ENCODE data around the gene CFAP65.

Gene CFAP65, protein sequence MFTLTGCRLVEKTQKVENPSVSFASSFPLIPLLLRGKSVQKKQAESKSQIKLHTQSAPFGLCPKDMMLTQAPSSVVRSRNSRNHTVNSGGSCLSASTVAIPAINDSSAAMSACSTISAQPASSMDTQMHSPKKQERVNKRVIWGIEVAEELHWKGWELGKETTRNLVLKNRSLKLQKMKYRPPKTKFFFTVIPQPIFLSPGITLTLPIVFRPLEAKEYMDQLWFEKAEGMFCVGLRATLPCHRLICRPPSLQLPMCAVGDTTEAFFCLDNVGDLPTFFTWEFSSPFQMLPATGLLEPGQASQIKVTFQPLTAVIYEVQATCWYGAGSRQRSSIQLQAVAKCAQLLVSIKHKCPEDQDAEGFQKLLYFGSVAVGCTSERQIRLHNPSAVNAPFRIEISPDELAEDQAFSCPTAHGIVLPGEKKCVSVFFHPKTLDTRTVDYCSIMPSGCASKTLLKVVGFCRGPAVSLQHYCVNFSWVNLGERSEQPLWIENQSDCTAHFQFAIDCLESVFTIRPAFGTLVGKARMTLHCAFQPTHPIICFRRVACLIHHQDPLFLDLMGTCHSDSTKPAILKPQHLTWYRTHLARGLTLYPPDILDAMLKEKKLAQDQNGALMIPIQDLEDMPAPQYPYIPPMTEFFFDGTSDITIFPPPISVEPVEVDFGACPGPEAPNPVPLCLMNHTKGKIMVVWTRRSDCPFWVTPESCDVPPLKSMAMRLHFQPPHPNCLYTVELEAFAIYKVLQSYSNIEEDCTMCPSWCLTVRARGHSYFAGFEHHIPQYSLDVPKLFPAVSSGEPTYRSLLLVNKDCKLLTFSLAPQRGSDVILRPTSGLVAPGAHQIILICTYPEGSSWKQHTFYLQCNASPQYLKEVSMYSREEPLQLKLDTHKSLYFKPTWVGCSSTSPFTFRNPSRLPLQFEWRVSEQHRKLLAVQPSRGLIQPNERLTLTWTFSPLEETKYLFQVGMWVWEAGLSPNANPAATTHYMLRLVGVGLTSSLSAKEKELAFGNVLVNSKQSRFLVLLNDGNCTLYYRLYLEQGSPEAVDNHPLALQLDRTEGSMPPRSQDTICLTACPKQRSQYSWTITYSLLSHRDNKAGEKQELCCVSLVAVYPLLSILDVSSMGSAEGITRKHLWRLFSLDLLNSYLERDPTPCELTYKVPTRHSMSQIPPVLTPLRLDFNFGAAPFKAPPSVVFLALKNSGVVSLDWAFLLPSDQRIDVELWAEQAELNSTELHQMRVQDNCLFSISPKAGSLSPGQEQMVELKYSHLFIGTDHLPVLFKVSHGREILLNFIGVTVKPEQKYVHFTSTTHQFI (N-terminal part only)

DNA sequence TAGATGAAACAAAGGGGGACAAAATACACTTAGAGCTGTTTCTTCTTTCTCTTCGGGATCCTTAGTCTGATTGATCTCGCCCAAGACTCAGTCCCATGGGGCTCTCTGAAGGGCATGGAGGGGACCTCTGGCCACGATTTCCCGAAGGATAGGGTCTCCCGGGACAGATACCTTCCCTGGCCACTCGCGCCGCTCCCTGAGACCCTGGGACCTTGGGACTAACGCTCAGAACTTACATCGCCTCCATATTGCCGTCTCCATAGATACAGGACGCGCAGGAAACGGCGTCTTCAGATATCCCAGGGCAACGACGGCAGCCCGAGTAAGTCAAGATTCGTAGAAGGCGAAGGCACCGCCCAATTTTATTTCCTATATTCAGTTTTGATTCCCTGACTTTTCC, at the start of gene CFAP65:
TSS of gene CFAP65 (minus strand) at position 265 of the 400 bp plus-strand sequence. CDS start 2,468 bp downstream, outside the sequence.
- Histone ChIP-seq H3K4me3 (ENCODE audit: low read depth in 1 of 2, low read length in 2 of 2) (no peak within 1 kb of the TSS), H3K36me3 (ENCODE audit: insufficient read depth, low read length) (no peaks in the 10 kb centered on the region), H3K27me3 (ENCODE audit: control insufficient read depth in 1 of 2, insufficient read depth in 2 of 2, low read length in 2 of 2) (peaks cover 17 to 20% of the 10 kb centered on the region in 2 donors), H3K9me3 (ENCODE audit: low read length) (no peaks in the 10 kb centered on the region), H3K9ac (ENCODE audit: low read length) (no peak within 1 kb of the TSS), H3K27ac (ENCODE audit: low read depth, low read length) (no peak within 1 kb of the TSS), H3K4me1 (ENCODE audit: insufficient read depth, low read length) (no peaks in the 10 kb centered on the region)

DNA sequence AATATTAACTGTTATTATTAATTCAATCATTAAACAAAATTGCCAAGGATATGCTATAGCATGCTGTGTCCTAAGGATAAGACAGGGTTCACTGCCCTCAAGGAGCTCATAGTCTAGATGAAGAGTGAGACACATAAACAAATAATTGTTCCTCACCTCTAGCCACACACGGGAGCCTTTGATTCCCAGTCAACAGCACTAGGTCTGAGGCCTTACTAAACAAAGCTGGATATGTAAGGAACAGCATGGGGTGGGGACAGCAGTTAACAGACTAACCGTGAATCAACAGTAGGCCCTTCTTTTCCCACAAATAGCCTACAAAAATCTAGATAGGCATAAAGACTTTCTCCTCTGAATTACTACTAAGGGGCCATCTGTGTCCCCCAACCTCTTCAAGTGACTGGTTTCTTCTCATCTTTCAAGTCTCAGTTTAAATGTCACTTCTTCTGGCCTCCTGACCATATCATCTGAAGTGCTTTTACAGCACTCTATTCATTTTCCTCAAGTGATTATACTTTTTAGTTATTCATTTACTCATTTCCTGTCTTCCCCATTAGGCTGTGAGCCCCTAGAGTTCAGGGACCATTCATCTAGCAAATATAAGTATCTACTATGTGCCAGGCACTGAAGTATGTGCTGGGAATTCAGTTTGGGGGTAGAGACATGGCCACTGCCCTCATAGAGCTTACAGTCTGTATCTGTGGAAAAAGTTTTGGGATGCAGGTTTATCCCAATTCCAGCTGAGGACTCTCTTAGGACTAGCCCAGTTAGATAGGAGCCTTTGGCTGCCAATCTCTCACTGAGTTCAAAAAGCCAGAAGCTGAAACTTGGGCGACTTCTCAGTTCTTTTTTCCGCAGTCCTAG, 49.4 kb upstream of the CFAP65 start:
- no peak overlapping the region for H3K9ac ChIP-seq (ENCODE audit: low read length)
- no peaks in the 10 kb centered on the region for H3K27me3 ChIP-seq (ENCODE audit: control insufficient read depth in 1 of 2, insufficient read depth in 2 of 2, low read length in 2 of 2)
- no peak overlapping the region for H3K27ac ChIP-seq (ENCODE audit: low read depth, low read length)
- H3K36me3 ChIP-seq (ENCODE audit: insufficient read depth, low read length), result no peaks in the 10 kb centered on the region
- H3K4me1 ChIP-seq (ENCODE audit: insufficient read depth, low read length), result no peaks in the 10 kb centered on the region
- H3K9me3 ChIP-seq (ENCODE audit: low read length), result no peaks in the 10 kb centered on the region
- no peak overlapping the region for H3K4me3 ChIP-seq (ENCODE audit: low read depth in 1 of 2, low read length in 2 of 2)

DNA sequence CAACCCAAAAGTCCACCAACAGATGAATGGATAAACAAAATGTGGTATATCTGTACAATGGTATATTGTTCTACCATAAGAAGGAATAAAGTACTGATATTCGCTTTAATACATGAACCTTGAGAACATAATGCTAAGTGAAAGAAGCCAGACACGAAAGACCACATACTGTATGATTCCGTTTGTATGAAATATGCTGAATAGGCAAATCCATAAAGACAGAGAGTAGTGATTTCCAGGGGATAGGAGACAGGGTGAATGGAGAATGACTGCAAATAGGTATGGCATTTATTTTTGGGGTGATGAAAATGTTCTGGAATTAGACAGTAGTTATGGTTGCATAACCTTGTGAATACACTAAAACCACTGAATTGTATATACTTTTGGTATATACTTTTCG, 48.0 kb upstream of the CFAP65 start:
- Histone ChIP-seq H3K27ac (ENCODE audit: low read depth, low read length) (no peak overlapping the region), H3K36me3 (ENCODE audit: insufficient read depth, low read length) (no peaks in the 10 kb centered on the region), H3K4me3 (ENCODE audit: low read depth in 1 of 2, low read length in 2 of 2) (no peak overlapping the region), H3K4me1 (ENCODE audit: insufficient read depth, low read length) (no peaks in the 10 kb centered on the region), H3K9ac (ENCODE audit: low read length) (no peak overlapping the region), H3K27me3 (ENCODE audit: control insufficient read depth in 1 of 2, insufficient read depth in 2 of 2, low read length in 2 of 2) (no peaks in the 10 kb centered on the region), H3K9me3 (ENCODE audit: low read length) (no peaks in the 10 kb centered on the region)

DNA sequence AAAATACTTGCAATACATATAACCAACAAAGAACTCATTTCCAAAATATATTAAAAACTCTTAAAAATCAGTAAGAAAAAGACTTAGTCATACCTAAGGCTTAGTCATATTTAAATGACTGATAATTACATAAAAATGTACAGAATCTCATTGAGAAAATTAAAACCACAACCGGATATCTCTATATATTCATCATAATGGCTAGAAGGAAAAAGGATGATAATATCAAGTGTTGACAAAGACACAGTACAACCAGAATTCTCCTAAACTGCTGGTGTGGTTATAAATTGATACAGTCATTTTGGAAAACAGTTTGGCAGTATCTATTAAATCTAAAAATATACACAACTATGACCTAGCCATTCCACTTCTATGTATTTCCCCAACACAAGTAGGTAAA, 46.5 kb upstream of the CFAP65 start:
- Histone ChIP-seq H3K27me3 (ENCODE audit: control insufficient read depth in 1 of 2, insufficient read depth in 2 of 2, low read length in 2 of 2) (no peaks in the 10 kb centered on the region), H3K9me3 (ENCODE audit: low read length) (no peaks in the 10 kb centered on the region), H3K36me3 (ENCODE audit: insufficient read depth, low read length) (no peaks in the 10 kb centered on the region), H3K27ac (ENCODE audit: low read depth, low read length) (no peak overlapping the region), H3K4me1 (ENCODE audit: insufficient read depth, low read length) (no peaks in the 10 kb centered on the region), H3K4me3 (ENCODE audit: low read depth in 1 of 2, low read length in 2 of 2) (no peak overlapping the region), H3K9ac (ENCODE audit: low read length) (no peak overlapping the region)

DNA sequence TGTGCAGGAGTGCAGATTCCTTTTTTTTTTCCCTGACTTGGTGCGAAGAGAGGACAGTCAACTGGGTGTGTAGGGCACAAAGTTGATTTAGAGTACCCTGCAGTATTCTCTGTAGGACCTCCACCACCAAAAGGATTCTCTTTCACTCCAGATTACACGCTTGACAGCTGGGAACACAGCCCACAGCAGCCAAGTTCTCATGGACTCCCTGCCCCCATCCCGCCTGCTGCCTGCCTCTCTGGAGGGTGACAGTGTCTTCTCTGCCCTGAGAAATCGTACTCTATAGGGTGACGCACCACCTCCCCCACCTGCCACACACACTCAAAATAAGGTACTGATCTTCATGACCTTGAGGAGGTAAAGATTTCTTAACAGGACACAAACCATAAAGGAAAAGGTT, 46.0 kb upstream of the CFAP65 start:
- Histone ChIP-seq H3K4me3 (ENCODE audit: low read depth in 1 of 2, low read length in 2 of 2) (no peak overlapping the region), H3K9me3 (ENCODE audit: low read length) (no peaks in the 10 kb centered on the region), H3K27ac (ENCODE audit: low read depth, low read length) (no peak overlapping the region), H3K36me3 (ENCODE audit: insufficient read depth, low read length) (no peaks in the 10 kb centered on the region), H3K9ac (ENCODE audit: low read length) (no peak overlapping the region), H3K27me3 (ENCODE audit: control insufficient read depth in 1 of 2, insufficient read depth in 2 of 2, low read length in 2 of 2) (no peaks in the 10 kb centered on the region), H3K4me1 (ENCODE audit: insufficient read depth, low read length) (no peaks in the 10 kb centered on the region)

DNA sequence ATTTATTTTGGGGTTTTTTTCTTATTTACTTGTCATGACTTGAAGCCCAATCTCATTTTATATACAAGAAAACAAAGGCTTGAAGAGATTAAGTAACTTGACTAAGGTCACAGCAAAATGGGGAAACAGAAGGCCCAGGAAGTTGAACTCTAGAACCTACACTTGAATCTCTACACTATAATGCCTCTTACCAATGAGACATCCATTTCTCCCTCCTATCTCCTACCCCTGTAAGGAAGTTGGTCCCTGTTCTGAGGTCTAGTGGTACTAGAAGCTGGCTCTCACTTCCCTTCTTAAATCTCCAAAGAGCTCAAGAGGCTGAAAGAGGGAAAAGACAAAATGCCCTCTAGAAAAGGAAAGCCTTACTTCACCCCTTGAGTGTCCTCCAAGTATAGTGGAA, 44.9 kb upstream of the CFAP65 start:
- no peaks in the 10 kb centered on the region for H3K9me3 ChIP-seq (ENCODE audit: low read length)
- no peaks in the 10 kb centered on the region for H3K36me3 ChIP-seq (ENCODE audit: insufficient read depth, low read length)
- no peak overlapping the region for H3K4me3 ChIP-seq (ENCODE audit: low read depth in 1 of 2, low read length in 2 of 2)
- no peaks in the 10 kb centered on the region for H3K4me1 ChIP-seq (ENCODE audit: insufficient read depth, low read length)
- no peak overlapping the region for H3K27ac ChIP-seq (ENCODE audit: low read depth, low read length)
- H3K27me3 ChIP-seq (ENCODE audit: control insufficient read depth in 1 of 2, insufficient read depth in 2 of 2, low read length in 2 of 2), result no peaks in the 10 kb centered on the region
- H3K9ac ChIP-seq (ENCODE audit: low read length), result no peak overlapping the region

DNA sequence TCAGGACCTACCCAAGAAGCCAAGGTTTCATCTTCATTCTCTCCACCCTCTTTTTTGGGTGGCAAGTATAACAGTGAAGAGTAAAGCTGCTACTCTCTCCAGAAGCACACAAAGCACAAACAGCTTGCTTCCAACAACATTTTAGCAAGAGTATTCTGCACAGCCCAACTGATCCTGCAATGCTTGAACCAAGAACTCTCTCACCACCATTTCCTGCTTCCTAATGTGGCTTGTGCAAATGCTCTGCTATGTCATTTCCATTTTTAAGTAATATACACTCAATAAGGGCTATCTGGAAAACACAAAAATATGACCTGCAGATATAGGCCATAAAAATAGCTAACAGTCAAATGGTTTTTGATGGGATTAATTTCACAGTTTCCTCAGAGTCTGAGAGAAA, 43.5 kb upstream of the CFAP65 start:
- no peaks in the 10 kb centered on the region for H3K36me3 ChIP-seq (ENCODE audit: insufficient read depth, low read length)
- no peaks in the 10 kb centered on the region for H3K27me3 ChIP-seq (ENCODE audit: control insufficient read depth in 1 of 2, insufficient read depth in 2 of 2, low read length in 2 of 2)
- H3K4me3 ChIP-seq (ENCODE audit: low read depth in 1 of 2, low read length in 2 of 2), result no peak overlapping the region
- no peaks in the 10 kb centered on the region for H3K9me3 ChIP-seq (ENCODE audit: low read length)
- H3K4me1 ChIP-seq (ENCODE audit: insufficient read depth, low read length), result no peaks in the 10 kb centered on the region
- no peak overlapping the region for H3K9ac ChIP-seq (ENCODE audit: low read length)
- H3K27ac ChIP-seq (ENCODE audit: low read depth, low read length), result no peak overlapping the region

DNA sequence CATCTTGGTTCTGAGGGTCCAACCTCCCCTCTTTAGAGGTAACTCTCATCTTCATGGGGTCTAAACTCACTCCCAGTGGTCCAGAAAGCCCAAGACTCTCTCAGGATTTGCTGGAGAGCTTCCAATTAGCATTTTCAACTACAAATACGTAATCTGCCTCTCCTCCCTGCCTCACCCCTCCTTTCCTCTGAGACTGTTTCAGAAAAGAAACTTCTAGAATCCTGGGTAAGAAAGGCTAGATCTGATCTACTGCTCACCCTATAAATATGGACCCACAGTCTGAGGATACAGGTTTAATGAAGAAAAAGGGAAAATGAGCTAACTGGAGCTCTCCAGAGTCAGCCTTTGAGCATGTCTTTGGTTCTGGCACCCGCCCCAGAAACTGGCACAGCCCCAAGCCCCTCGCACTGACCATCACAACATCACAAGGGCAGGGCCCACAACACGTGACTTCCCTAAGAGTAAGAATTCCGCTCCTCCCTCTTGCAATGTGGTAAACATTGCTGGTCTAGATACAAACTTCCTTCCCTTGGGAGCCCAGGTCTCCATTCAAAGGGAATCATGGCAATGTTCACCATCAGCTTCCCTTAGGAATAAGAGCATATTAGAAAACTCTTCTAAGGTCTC, 41.1 kb upstream of the CFAP65 start:
- Histone ChIP-seq H3K9me3 (ENCODE audit: low read length) (no peaks in the 10 kb centered on the region), H3K27ac (ENCODE audit: low read depth, low read length) (no peak overlapping the region), H3K27me3 (ENCODE audit: control insufficient read depth in 1 of 2, insufficient read depth in 2 of 2, low read length in 2 of 2) (no peaks in the 10 kb centered on the region), H3K4me1 (ENCODE audit: insufficient read depth, low read length) (no peaks in the 10 kb centered on the region), H3K9ac (ENCODE audit: low read length) (no peak overlapping the region), H3K36me3 (ENCODE audit: insufficient read depth, low read length) (no peaks in the 10 kb centered on the region), H3K4me3 (ENCODE audit: low read depth in 1 of 2, low read length in 2 of 2) (no peak overlapping the region)

DNA sequence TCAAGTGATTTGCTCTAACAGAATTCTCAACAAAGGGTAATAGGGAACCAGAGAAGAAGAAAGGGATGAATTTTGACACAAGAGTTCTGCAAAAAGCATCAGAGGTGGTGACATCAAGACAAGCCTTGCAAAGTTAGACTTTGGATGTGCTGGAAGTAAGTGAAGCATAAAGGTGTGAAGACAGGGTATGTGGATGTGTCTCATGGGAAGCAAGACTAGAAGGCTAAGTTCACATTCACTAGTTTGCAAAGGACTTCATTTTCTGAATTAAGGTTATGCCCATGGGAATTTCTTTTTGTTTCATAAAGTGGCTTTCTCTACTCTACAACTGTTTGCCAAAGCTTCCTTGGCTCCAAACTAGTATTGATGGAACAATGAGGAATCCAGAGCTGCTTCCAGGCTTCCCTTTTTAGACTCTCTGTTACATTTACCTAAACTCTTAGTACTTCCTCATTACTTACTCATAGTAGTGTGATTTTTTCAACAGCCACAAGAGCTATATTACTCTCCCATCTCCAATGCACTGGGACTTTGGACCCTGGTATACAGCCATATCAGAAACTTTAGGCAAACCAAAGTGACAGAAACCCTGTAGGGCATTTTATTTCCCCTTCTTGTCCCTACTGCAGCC, 40.5 kb upstream of the CFAP65 start:
- H3K9ac ChIP-seq (ENCODE audit: low read length), result no peak overlapping the region

DNA sequence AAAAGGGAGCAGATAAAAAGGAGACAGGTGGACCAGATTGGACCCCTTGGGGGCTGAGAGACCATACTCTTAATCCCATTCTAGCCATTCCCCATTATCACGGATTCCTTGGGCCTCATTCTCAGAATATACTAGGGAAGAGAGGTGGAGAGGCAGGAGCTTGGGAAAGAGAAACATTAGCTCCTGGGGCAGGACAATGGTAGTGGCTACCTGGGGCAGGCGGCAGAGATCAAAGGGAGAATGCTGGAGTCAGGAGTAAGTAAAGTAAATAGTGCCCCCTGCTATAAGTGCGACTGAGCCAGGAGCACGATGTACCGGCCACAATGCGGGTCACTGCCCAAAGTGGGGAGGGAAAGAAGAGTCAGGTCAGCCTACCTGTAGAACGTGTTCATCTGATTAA, 39.8 kb upstream of the CFAP65 start:
- Histone ChIP-seq H3K4me3 (ENCODE audit: low read depth in 1 of 2, low read length in 2 of 2) (no peak overlapping the region), H3K4me1 (ENCODE audit: insufficient read depth, low read length) (no peaks in the 10 kb centered on the region), H3K9me3 (ENCODE audit: low read length) (no peaks in the 10 kb centered on the region), H3K9ac (ENCODE audit: low read length) (no peak overlapping the region), H3K36me3 (ENCODE audit: insufficient read depth, low read length) (peaks cover 8% of the 10 kb centered on the region), H3K27me3 (ENCODE audit: control insufficient read depth in 1 of 2, insufficient read depth in 2 of 2, low read length in 2 of 2) (no peaks in the 10 kb centered on the region), H3K27ac (ENCODE audit: low read depth, low read length) (no peak overlapping the region)

More for the DNA sequence above, 40.5 kb upstream of the CFAP65 start:
- Histone ChIP-seq H3K4me3 (ENCODE audit: low read depth in 1 of 2, low read length in 2 of 2) (no peak overlapping the region), H3K27ac (ENCODE audit: low read depth, low read length) (no peak overlapping the region), H3K36me3 (ENCODE audit: insufficient read depth, low read length) (peaks cover 1% of the 10 kb centered on the region), H3K4me1 (ENCODE audit: insufficient read depth, low read length) (no peaks in the 10 kb centered on the region), H3K9me3 (ENCODE audit: low read length) (no peaks in the 10 kb centered on the region), H3K27me3 (ENCODE audit: control insufficient read depth in 1 of 2, insufficient read depth in 2 of 2, low read length in 2 of 2) (no peaks in the 10 kb centered on the region)
